ENCODE measurements around the gene MVP. TPM values are rescaled to one million over a fixed set of nuclear protein-coding genes. Genes with fewer than 3 reads are reported as not detected.

Gene MVP
- total RNA-seq, 1 experiment from 2014 or later = 72.5 TPM

GRCh38 chr16:29820730-29821642 lies 724 bp downstream of the MVP start:
- TF ChIP-seq CTCF (IDR thresholded peaks at IDR 0.05; ENCODE audit: insufficient read depth in 1 of 2, low read depth in 1 of 2, low read length in 1 of 2, severe bottlenecking in 1 of 2, unreplicated experiment in 1 of 2) = no peak
- no peaks in the 10 kb centered on the region for H3K27me3 Mint-ChIP-seq (ENCODE audit: insufficient read depth, unreplicated experiment)
- H3K4me1 Mint-ChIP-seq (ENCODE audit: low read depth, unreplicated experiment) = peaks cover 24% of the 10 kb centered on the region
- peak overlapping the region; percentile 19 for H3K4me3 Mint-ChIP-seq (ENCODE audit: unreplicated experiment)
- no peaks in the 10 kb centered on the region for H3K9me3 Mint-ChIP-seq (ENCODE audit: unreplicated experiment)
- Histone ChIP-seq H3K9me3 (no peaks in the 10 kb centered on the region), H3K27me3 (replicated peaks; ENCODE audit: control insufficient read depth, insufficient read depth, low read length) (no peaks in the 10 kb centered on the region), H3K4me1 (peaks cover 23% of the 10 kb centered on the region), H3K4me3 (ENCODE audit: low read depth, low read length) (peak overlapping the region; percentile 29), H3K36me3 (ENCODE audit: control insufficient read depth, insufficient read depth, low read length) (no peaks in the 10 kb centered on the region; the same call in 1 of the 2 replicates)
- DNase-seq = no peak
- no TSS peak for BruUV-seq (replicated peaks)
- POLR2A ChIA-PET = no interaction called here
- H3K27ac Mint-ChIP-seq (ENCODE audit: unreplicated experiment) = no peak overlapping the region
- CTCF ChIA-PET = interaction anchor here (2.2 to 2.4 kb wide), 2 partner anchors 27 to 28 kb away, joined by 9 to 13 read pairs; no protein-coding TSS in a partner anchor
- H3K36me3 Mint-ChIP-seq (ENCODE audit: insufficient read depth, unreplicated experiment) = peaks cover 47% of the 10 kb centered on the region
- intact Hi-C loops (cut with micrococcal nuclease; ENCODE audit: unreplicated experiment) = no loop called here

GRCh38 chr16:29821643-29822115 lies 1.4 kb downstream of the MVP start:
- no peaks in the 10 kb centered on the region for H3K9me3 Mint-ChIP-seq (ENCODE audit: unreplicated experiment)
- TF ChIP-seq CTCF (IDR thresholded peaks at IDR 0.05; ENCODE audit: insufficient read depth in 1 of 2, low read depth in 1 of 2, low read length in 1 of 2, severe bottlenecking in 1 of 2, unreplicated experiment in 1 of 2) = no peak
- no TSS peak for BruUV-seq (replicated peaks)
- CTCF ChIA-PET = interaction anchor here (0.6 to 2.2 kb wide), 2 partner anchors 27 to 152 kb away, joined by 5 to 13 read pairs; no protein-coding TSS in a partner anchor
- H3K27me3 Mint-ChIP-seq (ENCODE audit: insufficient read depth, unreplicated experiment) = no peaks in the 10 kb centered on the region
- POLR2A ChIA-PET = interaction anchor here (0.6 kb wide), 2 partner anchors 15 to 152 kb away, joined by 3 to 7 read pairs; partner anchors contain the start of gene TAOK2
- Histone ChIP-seq H3K4me3 (ENCODE audit: low read depth, low read length) (no peak overlapping the region), H3K4me1 (peaks cover 27% of the 10 kb centered on the region), H3K9me3 (no peaks in the 10 kb centered on the region), H3K27me3 (replicated peaks; ENCODE audit: control insufficient read depth, insufficient read depth, low read length) (no peaks in the 10 kb centered on the region), H3K36me3 (ENCODE audit: control insufficient read depth, insufficient read depth, low read length) (no peaks in the 10 kb centered on the region; the same call in 1 of the 2 replicates)
- H3K36me3 Mint-ChIP-seq (ENCODE audit: insufficient read depth, unreplicated experiment) = peaks cover 42% of the 10 kb centered on the region
- H3K4me3 Mint-ChIP-seq (ENCODE audit: unreplicated experiment) = no peak overlapping the region
- intact Hi-C loops (cut with micrococcal nuclease; ENCODE audit: unreplicated experiment) = no loop called here
- no peak overlapping the region for H3K27ac Mint-ChIP-seq (ENCODE audit: unreplicated experiment)
- no peak for DNase-seq
- H3K4me1 Mint-ChIP-seq (ENCODE audit: low read depth, unreplicated experiment) = peaks cover 26% of the 10 kb centered on the region

DNA sequence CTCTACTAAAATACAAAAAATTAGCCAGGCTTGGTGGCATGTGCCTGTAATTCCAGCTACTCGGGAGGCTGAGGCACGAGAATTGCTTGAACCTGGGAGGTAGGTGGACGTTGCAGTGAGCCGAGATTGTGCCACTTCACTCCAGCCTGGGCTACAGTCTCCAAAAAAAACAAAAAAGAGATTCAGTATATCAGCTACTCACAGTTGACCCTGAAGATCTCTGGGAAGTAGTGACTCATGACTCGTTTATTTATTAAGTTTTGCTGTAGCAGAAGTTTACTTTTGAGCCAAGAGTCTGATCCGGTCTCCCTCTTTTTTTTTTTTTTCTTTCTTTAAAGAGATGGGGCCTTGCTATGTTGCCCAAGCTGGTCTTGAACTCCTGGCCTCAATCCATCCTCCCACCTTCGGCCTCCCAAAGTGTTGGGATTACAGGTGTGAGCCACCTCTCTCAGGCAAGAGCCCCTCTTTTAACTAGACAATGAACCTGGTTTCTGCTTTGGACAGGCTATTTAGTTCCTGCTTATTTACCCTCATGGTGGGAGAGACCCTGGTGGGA lies 4.4 kb downstream of the MVP start:
- no peaks in the 10 kb centered on the region for H3K9me3 ChIP-seq
- DNase-seq = no peak
- H3K4me3 ChIP-seq (ENCODE audit: low read depth, low read length) = no peak overlapping the region
- H3K36me3 ChIP-seq (ENCODE audit: control insufficient read depth, insufficient read depth, low read length) = no peaks in the 10 kb centered on the region
- intact Hi-C loops (cut with micrococcal nuclease; ENCODE audit: unreplicated experiment) = no loop called here
- BruUV-seq (replicated peaks) = no TSS peak
- POLR2A ChIA-PET = interaction anchor here (0.5 kb wide), 1 partner anchor 75 kb away, joined by 5 read pairs; the partner anchor contains the start of gene SEZ6L2
- Mint-ChIP-seq H3K4me3 (ENCODE audit: unreplicated experiment) (no peak overlapping the region), H3K27ac (ENCODE audit: unreplicated experiment) (peak overlapping the region; percentile 53), H3K36me3 (ENCODE audit: insufficient read depth, unreplicated experiment) (peaks cover 23% of the 10 kb centered on the region), H3K4me1 (ENCODE audit: low read depth, unreplicated experiment) (peaks cover 17% of the 10 kb centered on the region), H3K27me3 (ENCODE audit: insufficient read depth, unreplicated experiment) (no peaks in the 10 kb centered on the region), H3K9me3 (ENCODE audit: unreplicated experiment) (no peaks in the 10 kb centered on the region)
- TF ChIP-seq CTCF (IDR thresholded peaks at IDR 0.05; ENCODE audit: insufficient read depth in 1 of 2, low read depth in 1 of 2, low read length in 1 of 2, severe bottlenecking in 1 of 2, unreplicated experiment in 1 of 2) = no peak
- CTCF ChIA-PET = interaction anchor here (1.5 to 1.9 kb wide), 2 partner anchors 9 to 24 kb away, joined by 3 to 7 read pairs; partner anchors contain the start of gene PAGR1
- H3K27me3 ChIP-seq (replicated peaks; ENCODE audit: control insufficient read depth, insufficient read depth, low read length) = no peaks in the 10 kb centered on the region
- H3K4me1 ChIP-seq = peaks cover 49% of the 10 kb centered on the region
